Sigmoid colon (tissue), 4 donors: ENCODE results near the gene SMPD4.

ENCODE experiments used
- CTCF ChIP-seq, 4 experiments: fragments of 450-650 bp in 3 of 4; fragments of 200-600 bp in 1 of 4; IDR thresholded peaks; one replicate each; pipeline ENCODE4 v1.5.1; 2016 to 2019; ENCODE audit warnings: antibody characterized with exemption in 4 of 4, mild to moderate bottlenecking in 3 of 4, moderate library complexity in 2 of 4
- EP300 ChIP-seq, 4 donors: sonication (generic); formaldehyde crosslinking; IDR thresholded peaks; one replicate each; pipeline ENCODE4 v1.6.1; 2017; ENCODE audit warnings: antibody characterized with exemption in 4 of 4

- TF ChIP-seq CTCF (IDR thresholded peaks at IDR 0.05) (no peak), EP300 (IDR thresholded peaks at IDR 0.05) (no peak)
Observed at GRCh38 chr2:130152816-130153595, 28.4 kb downstream of the SMPD4 start.
